Measurements from ENCODE around the gene MAPK10. TPM values are rescaled to one million over a fixed set of nuclear protein-coding genes. Genes with fewer than 3 reads are reported as not detected.

Gene MAPK10
- total RNA-seq, 1 experiment from 2014 or later, result 4.7 TPM

DNA sequence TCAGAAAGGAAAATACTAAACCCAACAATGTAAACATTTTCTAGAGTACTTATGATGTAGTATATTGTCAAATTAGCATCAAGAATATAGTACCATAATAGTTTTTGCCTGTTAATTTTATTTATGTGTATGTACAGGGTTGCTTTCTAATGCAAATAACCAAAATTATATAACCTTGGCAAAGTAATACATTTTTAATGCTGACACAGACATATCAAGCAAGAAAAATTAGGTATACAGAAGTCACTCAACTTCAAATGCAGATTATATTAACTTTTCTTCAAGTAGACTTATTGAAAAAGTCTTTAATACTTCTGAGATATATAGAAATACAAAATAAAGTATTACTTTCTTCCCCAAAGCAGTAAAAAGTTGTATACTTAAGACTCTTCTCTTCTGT lies 44.3 kb downstream of the MAPK10 start:
- Histone ChIP-seq H2BK12ac (ENCODE audit: insufficient read length, low read depth, low read length) (no peak overlapping the region), H3K4me1 (ENCODE audit: insufficient read depth, low read length) (no peaks in the 10 kb centered on the region), H2AFZ (ENCODE audit: low read length) (no peak overlapping the region), H4K5ac (ENCODE audit: insufficient read length, low read depth, low read length) (no peak overlapping the region), H3K23ac (ENCODE audit: insufficient read length, low read depth, low read length) (no peak overlapping the region), H3K9me3 (ENCODE audit: control insufficient read depth, low read depth, low read length) (no peaks in the 10 kb centered on the region), H3K27me3 (ENCODE audit: insufficient read depth, low read length) (no peaks in the 10 kb centered on the region), H3K56ac (ENCODE audit: insufficient read length, low read depth, low read length) (no peak overlapping the region), H2BK20ac (ENCODE audit: low read depth, low read length, poor library complexity, severe bottlenecking) (no peak overlapping the region), H4K20me1 (ENCODE audit: control insufficient read depth, insufficient read depth, insufficient read length) (no peaks in the 10 kb centered on the region), H3K4ac (ENCODE audit: low read depth, low read length) (no peak overlapping the region), H3K4me2 (ENCODE audit: insufficient read depth, insufficient read length, low read length) (no peak overlapping the region), H3K18ac (ENCODE audit: insufficient read length, low read depth, low read length) (no peak overlapping the region), H2BK5ac (ENCODE audit: insufficient read length, low read length) (no peak overlapping the region), H3K23me2 (ENCODE audit: insufficient read length, low read depth, low read length, poor library complexity, severe bottlenecking) (no peaks in the 10 kb centered on the region), H2BK15ac (ENCODE audit: low read depth, low read length) (no peak overlapping the region), H2BK120ac (ENCODE audit: low read depth, low read length, poor library complexity, severe bottlenecking) (no peak overlapping the region), H3K9ac (ENCODE audit: extremely low read depth, insufficient read length, low read length) (no peak overlapping the region), H4K8ac (replicated peaks; ENCODE audit: insufficient read length, low read depth, low read length) (no peak overlapping the region), H3K79me2 (ENCODE audit: insufficient read depth, low read length) (no peaks in the 10 kb centered on the region), H3K14ac (ENCODE audit: insufficient read depth, low read length) (no peak overlapping the region), H4K91ac (ENCODE audit: insufficient read length, low read depth, low read length) (no peak overlapping the region), H2AK5ac (ENCODE audit: insufficient read length, low read length) (no peak overlapping the region), H3K79me1 (ENCODE audit: insufficient read depth, low read depth, low read length, poor library complexity, severe bottlenecking) (no peaks in the 10 kb centered on the region), H3K27ac (ENCODE audit: insufficient read length, low read depth, low read length) (no peak overlapping the region), H3T11ph (ENCODE audit: low read length) (no peak overlapping the region)
- DNase-seq, result no peak
- peaks cover 2 to 3% of the 10 kb centered on the region in 2 experiments; a peak in 2 of 4 replicates for H3K4me1 Mint-ChIP-seq
- no peaks in the 10 kb centered on the region for H3K27me3 Mint-ChIP-seq (ENCODE audit: low read depth)
- H3K9me3 Mint-ChIP-seq, result no peaks in the 10 kb centered on the region
- TF ChIP-seq, protein P1, sequence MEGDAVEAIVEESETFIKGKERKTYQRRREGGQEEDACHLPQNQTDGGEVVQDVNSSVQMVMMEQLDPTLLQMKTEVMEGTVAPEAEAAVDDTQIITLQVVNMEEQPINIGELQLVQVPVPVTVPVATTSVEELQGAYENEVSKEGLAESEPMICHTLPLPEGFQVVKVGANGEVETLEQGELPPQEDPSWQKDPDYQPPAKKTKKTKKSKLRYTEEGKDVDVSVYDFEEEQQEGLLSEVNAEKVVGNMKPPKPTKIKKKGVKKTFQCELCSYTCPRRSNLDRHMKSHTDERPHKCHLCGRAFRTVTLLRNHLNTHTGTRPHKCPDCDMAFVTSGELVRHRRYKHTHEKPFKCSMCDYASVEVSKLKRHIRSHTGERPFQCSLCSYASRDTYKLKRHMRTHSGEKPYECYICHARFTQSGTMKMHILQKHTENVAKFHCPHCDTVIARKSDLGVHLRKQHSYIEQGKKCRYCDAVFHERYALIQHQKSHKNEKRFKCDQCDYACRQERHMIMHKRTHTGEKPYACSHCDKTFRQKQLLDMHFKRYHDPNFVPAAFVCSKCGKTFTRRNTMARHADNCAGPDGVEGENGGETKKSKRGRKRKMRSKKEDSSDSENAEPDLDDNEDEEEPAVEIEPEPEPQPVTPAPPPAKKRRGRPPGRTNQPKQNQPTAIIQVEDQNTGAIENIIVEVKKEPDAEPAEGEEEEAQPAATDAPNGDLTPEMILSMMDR (conservative IDR thresholded peaks at IDR 0.05), result no peak
- no peak overlapping the region for H3K27ac Mint-ChIP-seq
- H3K36me3 Mint-ChIP-seq (ENCODE audit: insufficient read depth in 1 of 3, low read depth in 3 of 3), result no peaks in the 10 kb centered on the region; a peak in 1 of 7 replicates
- no peak overlapping the region for H3K4me3 Mint-ChIP-seq
